Stimulated activated CD8-positive, alpha-beta memory T cell treated with anti-CD3 and anti-CD28 coated beads, Interleukin-7, amount 100 ng/mL, for 4 hours (primary cell): ENCODE measurements around the gene ERICH6B.

Source experiments
- DNase-seq, 2 donors: peaks; one replicate each; pipeline ENCODE4 v3.0.0-alpha.2; 2020; ENCODE audit warnings: low read depth in 2 of 2

ERICH6B gene

GRCh38 chr13:45601680-45602079, 13.9 kb downstream of the ERICH6B start:
- DNase-seq, result no peak

GRCh38 chr13:45598597-45598996, 16.9 kb downstream of the ERICH6B start:
- DNase-seq, result no peak

GRCh38 chr13:45596800-45597475, 18.6 kb downstream of the ERICH6B start:
- no peak for DNase-seq

- no peak for DNase-seq
These were observed 19.6 kb downstream of the ERICH6B start for GRCh38 chr13:45595965-45596364.

GRCh38 chr13:45594764-45595163, 20.8 kb downstream of the ERICH6B start:
- DNase-seq, result no peak

- no peak for DNase-seq
These were observed 21.3 kb downstream of the ERICH6B start for GRCh38 chr13:45594227-45594626.

GRCh38 chr13:45592758-45593157, 22.8 kb downstream of the ERICH6B start:
- DNase-seq, result no peak

- no peak for DNase-seq
These were observed 25.5 kb downstream of the ERICH6B start for GRCh38 chr13:45590066-45590465.

- DNase-seq, result no peak
These were observed 27.6 kb downstream of the ERICH6B start for GRCh38 chr13:45587897-45588296.

- no peak for DNase-seq
These were observed 30.7 kb downstream of the ERICH6B start for GRCh38 chr13:45584816-45585215.

- no peak for DNase-seq
These were observed 33.0 kb downstream of the ERICH6B start for GRCh38 chr13:45582408-45583076.

- no peak for DNase-seq
These were observed 39.1 kb downstream of the ERICH6B start for GRCh38 chr13:45576466-45576865.

GRCh38 chr13:45575830-45576180, 39.7 kb downstream of the ERICH6B start:
- no peak for DNase-seq

- no peak for DNase-seq
These were observed 40.3 kb downstream of the ERICH6B start for GRCh38 chr13:45575146-45575829.

GRCh38 chr13:45565331-45565730, 50.2 kb downstream of the ERICH6B start:
- DNase-seq, result no peak

- no peak for DNase-seq
These were observed 51.3 kb downstream of the ERICH6B start for GRCh38 chr13:45564133-45564776.

- no peak for DNase-seq
These were observed 60.9 kb downstream of the ERICH6B start for GRCh38 chr13:45554604-45555109.

- DNase-seq, result no peak
These were observed 67.3 kb downstream of the ERICH6B start for GRCh38 chr13:45548281-45548680.

- DNase-seq, result no peak
These were observed 69.2 kb downstream of the ERICH6B start for GRCh38 chr13:45546410-45546765.

- no peak for DNase-seq
These were observed 69.7 kb downstream of the ERICH6B start for GRCh38 chr13:45545686-45546409.

GRCh38 chr13:45544520-45544919, 71.0 kb downstream of the ERICH6B start:
- DNase-seq, result no peak

GRCh38 chr13:45542878-45543277, 72.7 kb downstream of the ERICH6B start:
- no peak for DNase-seq
